ENCODE results near the gene TFAP2A. TPM values are rescaled to one million over a fixed set of nuclear protein-coding genes. Genes with fewer than 3 reads are reported as not detected.

Gene TFAP2A
- total RNA-seq, 2 experiments from 2014 or later, result 0.30 TPM; not detected in 1

DNA sequence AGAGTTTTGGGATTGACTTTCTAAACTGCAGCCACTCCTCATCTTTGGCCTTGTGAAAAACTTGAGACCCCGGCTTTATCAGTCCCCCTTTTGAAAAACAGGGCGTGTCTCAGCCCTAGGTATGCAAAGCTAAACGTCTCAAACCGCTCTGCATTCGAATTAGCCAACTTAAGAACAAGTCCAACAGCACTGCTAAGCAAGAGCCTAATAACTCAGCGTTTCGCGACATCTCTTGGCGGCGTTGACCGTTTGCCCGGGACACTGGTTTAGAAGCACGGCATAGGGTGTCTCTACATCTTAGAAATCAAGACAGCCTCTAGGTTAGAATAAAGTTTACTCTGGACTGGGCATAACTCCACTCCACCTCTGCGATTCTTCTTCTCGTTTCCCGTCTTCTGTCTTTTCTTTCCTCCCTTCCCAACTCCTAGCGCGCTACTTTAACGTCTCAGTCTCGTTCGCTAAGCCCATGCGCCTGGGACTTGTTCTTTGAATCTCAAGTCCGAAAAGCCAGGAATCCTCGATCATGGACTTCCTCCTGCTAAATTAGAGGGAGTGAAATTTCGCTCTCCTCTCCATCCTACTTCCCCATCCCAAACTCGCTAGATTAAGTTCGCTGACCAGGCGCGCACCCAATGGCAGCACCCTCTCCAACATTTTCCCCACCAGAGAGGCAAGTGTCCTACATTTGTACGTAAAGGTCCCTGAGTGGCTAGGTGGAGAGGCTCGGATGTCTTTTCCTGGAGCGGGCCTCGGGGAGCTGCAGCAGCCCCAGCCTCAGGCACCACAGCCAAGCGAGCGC lies 10.5 kb upstream of the TFAP2A start:
- intact Hi-C loops (cut with micrococcal nuclease), result loop anchor here (10.0 kb wide), 1 partner anchor 281 kb away; no protein-coding TSS in a partner anchor
- no peak for DNase-seq
- CTCF ChIA-PET, result no interaction called here
- peaks cover 15% of the 10 kb centered on the region for H3K4me1 Mint-ChIP-seq (ENCODE audit: low read depth)
- H3K9me3 Mint-ChIP-seq, result no peaks in the 10 kb centered on the region
- H3K27ac Mint-ChIP-seq, result no peak overlapping the region
- no peaks in the 10 kb centered on the region for H3K36me3 Mint-ChIP-seq (ENCODE audit: low read depth)
- no peak overlapping the region for H3K4me3 Mint-ChIP-seq
- peaks cover 81% of the 10 kb centered on the region for H3K27me3 Mint-ChIP-seq (ENCODE audit: low read depth)

DNA sequence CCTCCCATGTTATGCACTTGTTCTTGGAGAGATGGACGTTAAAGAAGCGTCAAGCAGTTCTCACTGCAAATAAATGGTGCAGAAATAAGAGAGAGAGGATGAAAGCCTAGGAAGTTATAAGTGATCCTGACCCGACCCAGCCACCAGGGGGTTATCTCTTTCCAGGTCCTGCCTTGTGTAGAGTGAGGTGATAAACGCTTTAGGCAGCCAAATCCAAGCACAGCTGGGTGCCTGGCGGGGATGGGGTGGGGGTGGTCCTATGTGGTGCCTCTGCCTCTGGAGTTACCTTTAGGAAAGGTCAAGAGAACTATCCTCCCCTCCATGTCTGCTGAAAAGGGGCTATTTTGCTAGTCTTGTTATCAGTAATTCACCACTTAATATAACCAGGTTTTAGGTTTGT lies 9.2 kb upstream of the TFAP2A start:
- no peak overlapping the region for H3K4me3 Mint-ChIP-seq
- H3K27me3 Mint-ChIP-seq (ENCODE audit: low read depth), result peaks cover 83% of the 10 kb centered on the region
- no peaks in the 10 kb centered on the region for H3K9me3 Mint-ChIP-seq
- peaks cover 15% of the 10 kb centered on the region for H3K4me1 Mint-ChIP-seq (ENCODE audit: low read depth)
- H3K27ac Mint-ChIP-seq, result no peak overlapping the region
- peaks cover 3% of the 10 kb centered on the region for H3K36me3 Mint-ChIP-seq (ENCODE audit: low read depth)
- CTCF ChIA-PET, result interaction anchor here (0.6 kb wide), 1 partner anchor 41 kb away, joined by 3 read pairs; no protein-coding TSS in a partner anchor
- no peak for DNase-seq
- intact Hi-C loops (cut with micrococcal nuclease), result loop anchor here (1.0 to 10.0 kb wide), 2 partner anchors 8 to 279 kb away; no protein-coding TSS in a partner anchor

DNA sequence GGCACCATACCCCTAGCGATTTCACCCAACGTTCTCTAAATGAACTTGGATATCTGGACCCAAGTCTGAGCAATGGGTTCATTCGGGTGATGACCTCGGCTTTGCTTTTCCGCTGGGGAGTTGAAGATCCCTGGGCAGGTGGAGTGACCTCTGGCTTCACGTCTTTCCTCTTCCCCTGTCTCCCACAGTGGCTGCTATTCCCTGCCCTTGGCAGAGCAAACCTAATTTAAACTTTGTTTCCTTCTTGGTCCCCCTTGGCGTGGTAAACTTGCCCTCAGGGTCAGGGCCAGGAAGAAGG lies 7.8 kb upstream of the TFAP2A start:
- Mint-ChIP-seq H3K4me3 (no peak overlapping the region), H3K36me3 (ENCODE audit: low read depth) (peaks cover 3% of the 10 kb centered on the region), H3K27me3 (ENCODE audit: low read depth) (peaks cover 89% of the 10 kb centered on the region), H3K4me1 (ENCODE audit: low read depth) (peaks cover 15% of the 10 kb centered on the region), H3K9me3 (no peaks in the 10 kb centered on the region), H3K27ac (no peak overlapping the region)
- CTCF ChIA-PET, result no interaction called here
- no peak for DNase-seq
- intact Hi-C loops (cut with micrococcal nuclease), result loop anchor here (10.0 kb wide), 1 partner anchor 278 kb away; no protein-coding TSS in a partner anchor

DNA sequence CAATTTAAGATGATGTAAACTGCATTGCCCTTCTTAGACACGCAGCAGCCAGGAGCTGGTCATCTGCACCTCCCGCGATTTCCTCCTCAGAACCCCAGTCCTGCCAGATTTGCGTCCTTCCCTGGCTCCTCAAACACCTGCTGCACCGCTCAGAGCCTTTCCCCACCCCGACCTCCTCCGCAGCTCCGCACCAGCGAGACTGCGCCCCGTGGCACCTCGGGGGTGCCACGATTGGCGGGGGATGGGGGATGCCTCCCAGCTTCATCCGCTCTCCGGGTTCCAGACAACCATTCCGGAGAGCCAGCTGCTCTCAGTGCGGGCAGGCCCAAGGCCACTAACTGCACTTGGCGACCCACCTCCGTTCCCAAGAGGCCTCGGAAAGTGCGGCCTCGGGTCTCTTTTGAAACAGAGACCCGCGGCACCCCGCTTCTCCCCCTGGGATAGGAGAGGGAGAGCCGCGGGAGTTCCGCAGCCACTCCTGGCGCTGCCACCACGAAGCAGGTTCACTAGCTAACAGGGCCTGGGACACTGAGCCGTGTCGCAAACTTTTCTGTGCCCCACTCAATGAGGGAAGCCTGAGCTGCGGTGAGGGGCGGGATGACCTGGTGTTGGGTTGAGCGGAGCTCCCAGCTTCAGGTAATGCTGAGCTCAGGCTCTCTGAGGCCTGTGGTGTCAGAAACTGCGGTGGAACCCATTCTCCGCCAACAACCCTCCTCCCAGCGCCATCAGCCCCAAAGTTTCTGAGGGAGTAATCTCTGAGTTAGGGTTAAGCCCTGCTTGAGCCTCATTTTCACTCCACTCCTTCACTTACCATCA lies 7.3 kb upstream of the TFAP2A start:
- H3K36me3 Mint-ChIP-seq (ENCODE audit: low read depth), result peaks cover 3% of the 10 kb centered on the region
- peaks cover 19% of the 10 kb centered on the region for H3K4me1 Mint-ChIP-seq (ENCODE audit: low read depth)
- CTCF ChIA-PET, result no interaction called here
- DNase-seq, result no peak
- no peak overlapping the region for H3K27ac Mint-ChIP-seq
- peaks cover 89% of the 10 kb centered on the region for H3K27me3 Mint-ChIP-seq (ENCODE audit: low read depth)
- intact Hi-C loops (cut with micrococcal nuclease), result loop anchor here (10.0 kb wide), 1 partner anchor 277 kb away; no protein-coding TSS in a partner anchor
- H3K4me3 Mint-ChIP-seq, result no peak overlapping the region
- H3K9me3 Mint-ChIP-seq, result no peaks in the 10 kb centered on the region

DNA sequence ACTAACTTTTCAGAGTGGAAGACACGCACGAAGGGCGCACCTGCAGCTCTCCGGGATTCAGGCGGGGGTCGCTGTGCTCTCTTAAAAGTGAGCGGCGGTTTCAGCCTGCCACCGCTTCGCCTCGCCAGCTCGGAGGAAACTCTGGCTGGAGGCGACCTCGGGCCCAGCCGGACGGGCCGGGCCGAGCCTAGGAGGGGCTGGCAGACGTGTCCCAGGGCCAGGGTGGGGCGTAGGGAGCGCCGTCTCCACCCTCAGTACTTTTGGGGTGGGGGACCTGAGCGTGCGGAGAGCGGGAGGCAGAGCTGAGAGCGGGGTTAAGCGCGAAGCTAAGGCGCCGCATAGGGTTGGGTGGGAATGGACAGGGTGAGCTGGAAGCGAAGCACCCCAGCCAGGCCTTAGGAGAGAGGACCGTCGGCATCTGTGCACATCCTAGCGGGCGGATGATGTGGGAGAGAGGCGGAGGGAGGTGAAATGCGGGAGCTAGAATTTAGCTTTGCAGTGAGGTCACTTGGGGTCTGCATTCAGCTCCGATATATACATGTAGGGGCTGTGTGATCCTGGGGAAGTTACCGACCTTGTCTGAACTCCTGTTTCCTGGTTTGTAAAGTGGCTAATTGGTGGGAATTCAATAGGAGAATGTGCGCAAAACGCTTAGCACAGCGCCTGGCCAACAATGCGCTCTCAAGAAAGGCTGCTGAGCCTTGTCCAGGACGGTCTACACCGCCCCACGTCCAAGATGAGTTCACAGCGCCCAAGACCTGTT lies 6.5 kb upstream of the TFAP2A start:
- intact Hi-C loops (cut with micrococcal nuclease), result loop anchor here (10.0 kb wide), 1 partner anchor 277 kb away; no protein-coding TSS in a partner anchor
- no peaks in the 10 kb centered on the region for H3K9me3 Mint-ChIP-seq
- no peak overlapping the region for H3K4me3 Mint-ChIP-seq
- peaks cover 18% of the 10 kb centered on the region for H3K4me1 Mint-ChIP-seq (ENCODE audit: low read depth)
- CTCF ChIA-PET, result interaction anchor here (0.7 kb wide), 1 partner anchor 561 kb away, joined by 3 read pairs; no protein-coding TSS in a partner anchor
- no peak overlapping the region for H3K27ac Mint-ChIP-seq
- DNase-seq, result no peak
- peaks cover 89% of the 10 kb centered on the region for H3K27me3 Mint-ChIP-seq (ENCODE audit: low read depth)
- H3K36me3 Mint-ChIP-seq (ENCODE audit: low read depth), result peaks cover 3% of the 10 kb centered on the region

DNA sequence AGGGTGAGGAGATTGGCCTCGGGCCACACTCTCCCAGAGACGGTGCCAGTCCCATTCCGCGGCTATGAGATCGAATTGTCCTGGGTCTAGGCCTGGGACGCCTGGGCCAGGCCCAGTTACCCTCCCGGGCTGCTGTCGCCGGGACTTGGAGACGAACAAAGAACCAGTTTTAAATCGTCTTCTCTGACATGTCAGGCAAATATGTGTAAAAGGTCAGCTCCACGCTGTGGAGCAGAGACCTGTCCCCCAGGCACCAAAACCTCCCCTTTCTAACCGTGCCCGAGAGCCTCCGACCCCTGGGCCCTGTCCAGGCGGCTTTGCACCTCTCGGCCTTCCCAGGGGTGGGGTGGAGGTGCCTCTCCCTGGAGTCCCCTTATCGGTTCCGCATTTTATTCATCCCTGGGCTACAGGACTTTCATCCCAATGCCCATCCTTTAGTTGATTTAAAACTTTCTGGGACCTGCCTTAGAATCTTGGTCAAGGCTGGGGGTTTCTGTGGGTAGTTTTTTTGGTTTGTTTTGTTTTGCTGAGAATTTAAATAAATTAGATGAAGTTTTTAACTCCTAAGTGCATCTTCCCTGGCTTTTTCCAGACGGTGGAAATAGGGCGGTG lies 5.8 kb upstream of the TFAP2A start:
- H3K9me3 Mint-ChIP-seq, result no peaks in the 10 kb centered on the region
- peaks cover 3% of the 10 kb centered on the region for H3K36me3 Mint-ChIP-seq (ENCODE audit: low read depth)
- H3K4me1 Mint-ChIP-seq (ENCODE audit: low read depth), result peaks cover 20% of the 10 kb centered on the region
- H3K27me3 Mint-ChIP-seq (ENCODE audit: low read depth), result peaks cover 91% of the 10 kb centered on the region
- no peak overlapping the region for H3K27ac Mint-ChIP-seq
- DNase-seq, result no peak
- CTCF ChIA-PET, result interaction anchor here (0.7 kb wide), 1 partner anchor 560 kb away, joined by 3 read pairs; no protein-coding TSS in a partner anchor
- H3K4me3 Mint-ChIP-seq, result no peak overlapping the region
- intact Hi-C loops (cut with micrococcal nuclease), result loop anchor here (10.0 kb wide), 1 partner anchor 276 kb away; no protein-coding TSS in a partner anchor

DNA sequence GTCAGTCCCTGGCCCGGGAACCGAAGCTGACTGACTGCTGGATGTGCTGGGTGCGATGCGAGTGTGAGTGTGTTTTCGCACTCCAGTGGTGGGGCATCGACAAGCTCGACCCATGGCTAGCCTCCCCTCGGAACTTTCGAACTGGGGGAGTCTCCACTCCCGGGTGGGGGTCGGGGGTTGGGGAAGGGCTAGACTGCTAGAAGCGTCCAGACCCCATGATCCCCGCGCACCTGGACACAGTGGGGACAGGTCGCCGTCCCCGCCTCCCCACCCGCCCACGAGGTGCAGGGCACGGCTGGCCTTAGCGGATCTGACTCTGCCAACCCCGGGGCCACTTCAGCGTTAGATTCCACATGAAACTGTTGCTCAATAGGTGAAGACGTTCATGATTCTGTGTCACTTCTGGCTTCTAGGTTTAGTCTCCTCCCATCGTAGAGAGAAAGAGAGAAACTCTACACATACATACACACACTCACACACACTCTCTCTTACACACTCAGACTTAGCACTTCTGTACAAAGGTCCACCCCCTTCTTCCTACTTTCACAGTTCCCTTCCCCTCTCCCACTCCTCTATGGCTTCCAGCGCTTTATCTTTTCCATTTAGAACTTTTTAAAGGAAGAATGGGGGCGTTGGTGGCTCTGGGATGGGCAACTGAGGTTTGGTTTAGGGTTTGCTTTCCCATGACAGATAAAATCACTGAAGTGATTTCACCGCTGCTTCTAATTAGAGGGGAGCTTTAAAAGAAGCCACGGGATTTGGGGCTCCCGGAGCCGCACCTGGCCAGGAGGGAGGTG lies 5.1 kb upstream of the TFAP2A start:
- Mint-ChIP-seq H3K4me1 (ENCODE audit: low read depth) (peaks cover 24% of the 10 kb centered on the region), H3K27ac (no peak overlapping the region), H3K36me3 (ENCODE audit: low read depth) (peaks cover 3% of the 10 kb centered on the region), H3K9me3 (peaks cover 1% of the 10 kb centered on the region), H3K4me3 (no peak overlapping the region), H3K27me3 (ENCODE audit: low read depth) (peaks cover 91% of the 10 kb centered on the region)
- intact Hi-C loops (cut with micrococcal nuclease), result loop anchor here (10.0 kb wide), 1 partner anchor 275 kb away; no protein-coding TSS in a partner anchor
- no peak for DNase-seq
- CTCF ChIA-PET, result no interaction called here

DNA sequence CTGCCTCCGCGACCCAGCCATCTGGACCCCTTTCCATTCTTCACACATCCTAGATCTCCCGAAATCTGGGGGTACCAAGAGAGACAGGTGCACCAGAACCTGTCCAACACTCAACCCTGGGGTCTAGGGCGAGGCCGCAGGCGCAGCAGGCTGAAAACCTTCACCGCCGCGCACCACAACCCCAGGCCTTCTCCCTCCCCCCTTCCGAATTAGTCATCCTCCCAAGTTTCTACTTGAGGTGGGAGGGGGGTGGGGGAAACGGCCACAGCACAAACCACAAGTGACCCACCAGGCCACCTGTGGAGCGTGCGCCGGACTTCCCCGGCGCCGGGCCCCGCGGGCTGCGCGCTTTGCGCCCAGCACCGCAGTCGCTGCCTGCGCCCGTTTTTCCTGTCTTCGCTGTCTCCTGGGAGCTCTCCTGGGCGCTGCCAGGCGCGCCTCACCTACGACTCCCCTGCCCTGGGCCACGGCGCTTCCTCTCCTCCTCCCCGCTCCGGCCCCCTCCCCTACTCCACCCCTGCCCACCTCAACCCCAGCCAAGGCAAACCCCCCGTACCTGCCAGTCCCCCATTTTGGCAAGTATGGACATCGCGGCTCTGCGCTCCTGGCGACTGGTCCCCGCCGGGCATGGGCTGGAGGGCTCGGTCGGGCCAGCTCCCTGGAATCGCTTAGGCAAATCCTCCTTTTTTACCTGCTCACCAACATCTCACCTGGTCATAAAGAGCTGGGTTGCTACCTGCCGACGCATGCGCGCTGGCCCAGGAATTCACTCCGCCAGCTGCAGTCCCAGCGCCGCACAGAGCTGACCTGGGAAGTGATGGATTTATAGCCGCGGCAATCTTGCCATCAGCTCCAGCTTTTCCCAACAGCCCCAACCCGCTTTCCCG lies 4.2 kb upstream of the TFAP2A start:
- H3K4me3 Mint-ChIP-seq, result no peak overlapping the region
- peaks cover 3% of the 10 kb centered on the region for H3K36me3 Mint-ChIP-seq (ENCODE audit: low read depth)
- peaks cover 92% of the 10 kb centered on the region for H3K27me3 Mint-ChIP-seq (ENCODE audit: low read depth)
- no peak for DNase-seq
- peaks cover 31% of the 10 kb centered on the region for H3K4me1 Mint-ChIP-seq (ENCODE audit: low read depth)
- peaks cover 1% of the 10 kb centered on the region for H3K9me3 Mint-ChIP-seq
- H3K27ac Mint-ChIP-seq, result no peak overlapping the region
- CTCF ChIA-PET, result no interaction called here
- intact Hi-C loops (cut with micrococcal nuclease), result no loop called here

DNA sequence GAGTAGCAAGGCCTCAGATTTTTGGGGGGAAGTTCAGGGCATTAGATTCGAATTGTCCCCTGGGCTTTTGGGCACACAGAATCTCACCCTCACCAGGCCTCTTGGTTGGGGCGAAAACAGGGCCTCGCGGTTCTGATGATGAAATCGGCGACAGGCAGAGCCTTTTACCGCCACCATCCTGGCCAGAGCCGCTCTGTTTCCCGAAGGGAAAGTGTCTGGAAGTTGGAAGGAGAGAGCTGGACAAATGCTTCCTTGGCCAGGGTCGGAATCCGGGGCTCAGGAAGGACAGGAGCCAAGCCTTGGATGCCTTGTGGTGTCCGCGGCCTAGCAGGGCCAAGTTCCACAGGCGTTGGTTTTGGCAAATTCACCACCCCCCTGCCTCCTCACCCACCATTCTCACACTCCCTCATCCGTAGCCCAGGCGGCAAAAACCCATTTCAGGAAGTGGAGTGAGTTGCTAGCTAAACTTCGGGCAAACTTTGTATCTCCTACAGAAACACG lies 3.5 kb upstream of the TFAP2A start:
- peaks cover 92% of the 10 kb centered on the region for H3K27me3 Mint-ChIP-seq (ENCODE audit: low read depth)
- H3K4me3 Mint-ChIP-seq, result no peak overlapping the region
- H3K36me3 Mint-ChIP-seq (ENCODE audit: low read depth), result peaks cover 3% of the 10 kb centered on the region
- H3K4me1 Mint-ChIP-seq (ENCODE audit: low read depth), result peaks cover 38% of the 10 kb centered on the region
- DNase-seq, result no peak
- intact Hi-C loops (cut with micrococcal nuclease), result no loop called here
- no peak overlapping the region for H3K27ac Mint-ChIP-seq
- CTCF ChIA-PET, result no interaction called here
- peaks cover 1% of the 10 kb centered on the region for H3K9me3 Mint-ChIP-seq

DNA sequence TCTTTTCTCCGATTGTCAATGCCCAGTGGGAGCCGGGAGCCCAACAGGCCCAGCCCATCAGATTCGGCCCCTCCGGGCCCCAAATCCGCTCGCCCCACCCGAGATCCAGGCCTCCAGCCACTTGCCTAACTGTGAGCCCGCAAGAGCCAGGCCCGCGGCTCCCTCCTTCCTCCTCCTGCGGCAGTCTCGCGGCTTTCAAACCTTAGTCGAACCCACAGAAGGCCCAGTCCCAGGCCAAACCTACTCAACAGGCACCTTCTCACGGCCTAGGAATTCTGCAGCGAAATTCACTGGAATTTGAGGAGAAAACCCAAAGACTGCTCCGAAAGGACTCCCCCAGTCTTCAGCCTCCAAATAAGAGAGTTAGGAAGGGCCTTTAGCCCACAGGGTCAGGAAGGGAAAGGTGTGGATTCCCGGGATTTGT lies 2.8 kb upstream of the TFAP2A start:
- no peak for DNase-seq
- Mint-ChIP-seq H3K4me3 (no peak overlapping the region), H3K27ac (no peak overlapping the region), H3K9me3 (peaks cover 1% of the 10 kb centered on the region), H3K27me3 (ENCODE audit: low read depth) (peaks cover 91% of the 10 kb centered on the region), H3K4me1 (ENCODE audit: low read depth) (peaks cover 43% of the 10 kb centered on the region), H3K36me3 (ENCODE audit: low read depth) (peaks cover 3% of the 10 kb centered on the region)
- CTCF ChIA-PET, result no interaction called here
- intact Hi-C loops (cut with micrococcal nuclease), result no loop called here
